Myocyte (in vitro differentiated cells): ENCODE results near the gene TRMU. TPM values are rescaled to one million over a fixed set of nuclear protein-coding genes. Genes with fewer than 3 reads are reported as not detected.
"Not testable (repeated sequence)": the region's sequence is repeated elsewhere in the genome, so short reads cannot be mapped to it uniquely, and the experiment has no call there.

Experiments used
- DNase-seq: peaks from one replicate; pipeline ENCODE4 v3.0.0-alpha.2; 2012; ENCODE audit warnings: low read depth
- total RNA-seq: library from RNA; depleted of rRNA; stranded (reverse); fragments of >200 nt; gene quantifications from 2 replicates; pipeline ENCODE4 v1.2.3, GENCODE V29; 2014

TRMU gene
- total RNA-seq, 1 donor from 2014 or later: 40.2 TPM

DNA sequence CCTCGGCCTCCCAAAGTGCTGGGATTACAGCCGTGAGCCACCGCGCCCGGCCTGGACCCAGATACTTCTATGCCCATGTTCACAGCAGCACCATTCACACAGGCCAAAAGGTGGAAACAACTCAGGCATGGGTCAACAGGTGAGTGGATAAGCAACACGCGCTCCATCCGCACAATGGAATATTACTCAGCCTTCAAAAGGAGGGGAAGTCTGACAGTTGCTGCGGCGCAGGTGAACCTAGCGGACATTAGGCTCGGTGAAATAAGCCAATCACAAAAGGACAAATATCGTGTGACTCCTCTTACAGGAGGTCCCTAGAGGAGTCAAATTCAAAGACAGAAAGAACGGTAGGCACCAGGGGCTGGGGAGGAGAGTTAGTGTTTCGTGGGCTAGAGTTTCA lies 47.0 kb downstream of the TRMU start:
- no peak for DNase-seq

DNA sequence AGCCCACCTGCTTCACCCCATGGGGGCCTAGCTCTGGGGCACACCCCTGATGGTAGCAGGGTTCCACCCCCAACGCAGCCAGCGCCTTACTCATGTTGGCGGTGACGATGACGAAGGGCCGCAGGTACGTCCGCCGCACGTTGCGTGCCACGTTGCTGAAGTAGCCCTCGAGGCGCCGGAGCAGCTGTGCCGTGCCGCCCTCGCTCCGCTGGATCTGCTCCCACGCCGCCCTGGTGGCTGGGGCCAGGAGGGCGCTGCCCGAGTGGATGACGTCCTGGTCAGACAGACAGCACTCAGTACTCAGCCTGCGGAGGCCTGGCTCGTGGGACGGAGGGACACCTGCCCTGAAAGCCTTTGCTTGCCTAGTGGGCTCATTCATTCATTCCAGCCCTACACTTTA lies 50.8 kb downstream of the TRMU start:
- no peak for DNase-seq

DNA sequence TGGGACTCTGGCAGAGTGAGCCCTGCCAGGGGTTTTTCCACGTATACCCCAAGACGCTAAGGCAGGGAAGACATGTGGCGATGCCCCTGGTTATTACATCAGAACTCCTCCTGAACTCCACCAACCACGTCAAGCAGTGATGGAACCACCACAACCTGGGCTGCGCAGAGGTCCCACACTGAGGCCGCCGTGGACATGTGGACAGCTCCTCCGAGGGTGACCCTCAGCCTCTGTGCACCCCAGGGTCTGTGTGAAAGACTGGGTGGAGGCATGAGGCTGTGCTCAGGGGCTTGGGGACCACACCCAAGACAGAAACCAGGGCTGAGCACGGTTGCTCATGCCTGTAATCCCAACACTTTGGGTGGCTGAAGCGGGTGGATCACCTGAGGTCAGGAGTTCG lies 52.2 kb downstream of the TRMU start:
- no peak for DNase-seq

DNA sequence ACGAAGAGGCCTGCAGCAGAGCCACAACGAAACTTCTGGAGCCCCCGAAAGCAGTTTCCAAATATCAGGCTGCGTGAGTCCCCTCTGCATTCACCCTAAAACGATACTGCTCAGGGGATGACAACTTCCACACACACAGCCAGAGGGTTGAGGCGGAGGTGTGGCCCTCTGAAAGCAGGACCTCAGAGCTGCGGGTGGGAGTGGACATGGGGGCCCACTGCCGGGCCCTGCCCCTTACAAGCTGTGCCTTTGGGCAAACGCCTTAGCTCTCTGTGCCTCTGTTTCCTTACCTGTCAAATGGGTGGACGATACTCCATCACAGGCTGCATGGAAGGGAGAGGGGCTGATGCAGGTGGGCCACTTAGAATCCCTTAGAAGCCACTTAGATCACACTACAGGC lies 53.1 kb downstream of the TRMU start:
- DNase-seq: no peak

DNA sequence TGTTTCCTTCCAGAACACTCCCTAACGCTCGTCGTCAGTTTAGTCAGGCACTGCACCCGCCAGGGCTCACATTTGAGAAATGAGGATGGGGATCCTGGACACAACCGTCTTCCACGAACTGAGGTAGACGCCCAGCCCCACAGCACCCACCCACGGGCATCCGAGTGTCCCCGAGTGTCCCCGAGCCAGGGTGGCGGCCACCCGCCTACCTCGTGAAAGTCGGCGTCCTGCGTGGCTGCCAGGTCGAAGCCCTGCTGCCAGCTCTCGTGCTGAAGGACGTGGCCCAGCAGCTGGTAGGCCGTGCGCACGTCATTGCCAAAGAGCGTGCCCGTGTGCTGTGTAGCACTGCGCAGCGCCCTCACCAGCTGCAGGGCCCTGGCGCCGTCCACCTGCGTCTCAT lies 53.6 kb downstream of the TRMU start:
- no peak for DNase-seq

DNA sequence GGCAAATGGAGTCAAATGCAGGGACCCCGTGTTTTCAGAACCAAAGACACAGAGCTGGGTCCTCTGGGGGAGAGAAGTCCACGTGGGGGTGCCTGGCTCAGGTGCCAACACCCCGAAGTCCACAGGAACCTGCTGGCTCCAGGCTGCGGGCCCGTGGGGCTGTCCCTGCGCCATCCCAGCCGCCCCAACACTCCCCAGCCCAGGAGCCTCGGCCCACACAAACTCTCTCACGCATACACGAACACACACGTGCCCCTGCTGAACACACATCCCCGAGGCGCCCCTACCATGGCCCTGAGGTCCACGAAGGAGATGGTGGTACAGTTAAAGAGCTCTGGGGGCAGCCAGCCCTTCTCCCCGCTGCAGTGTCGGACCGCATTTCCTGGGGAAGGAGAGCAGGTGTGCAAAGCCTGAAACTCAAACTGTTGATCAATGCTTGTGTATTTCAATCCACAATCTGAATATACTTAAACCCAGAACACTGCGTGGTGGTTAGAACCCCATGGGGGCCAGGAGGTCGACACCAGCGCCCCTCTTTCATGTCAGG lies 54.7 kb downstream of the TRMU start:
- DNase-seq: no peak

DNA sequence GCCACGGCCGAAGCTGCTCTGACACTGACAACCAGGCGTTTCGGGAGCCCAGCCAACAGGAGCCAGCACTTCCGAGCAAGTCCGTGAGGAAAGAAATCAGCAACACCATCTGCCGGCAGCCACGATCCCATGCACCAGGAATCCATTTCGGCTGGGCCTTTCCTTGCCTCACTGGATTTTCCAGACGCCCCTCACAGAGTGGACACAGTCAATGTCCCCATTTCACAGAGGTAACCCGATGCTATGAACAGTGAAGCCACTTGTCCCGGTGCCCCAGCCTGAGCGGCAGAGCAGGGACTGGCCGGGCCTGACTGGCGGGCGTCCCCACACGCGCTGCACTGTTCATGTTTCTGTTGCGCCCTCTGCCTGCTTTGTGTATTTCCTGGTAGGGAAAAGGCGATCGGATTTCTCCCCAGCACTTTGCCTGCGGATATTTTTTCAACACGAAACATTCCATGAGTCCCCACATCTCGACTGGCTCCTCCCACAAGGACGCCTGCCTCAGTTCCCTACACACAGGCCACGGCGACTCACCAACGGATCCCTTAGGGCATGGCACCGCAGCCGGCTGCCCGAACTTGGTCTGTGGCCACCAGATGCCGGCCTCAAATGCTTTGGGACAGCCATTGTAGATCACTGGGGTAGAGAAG lies 55.3 kb downstream of the TRMU start:
- DNase-seq: peak; percentile 89

DNA sequence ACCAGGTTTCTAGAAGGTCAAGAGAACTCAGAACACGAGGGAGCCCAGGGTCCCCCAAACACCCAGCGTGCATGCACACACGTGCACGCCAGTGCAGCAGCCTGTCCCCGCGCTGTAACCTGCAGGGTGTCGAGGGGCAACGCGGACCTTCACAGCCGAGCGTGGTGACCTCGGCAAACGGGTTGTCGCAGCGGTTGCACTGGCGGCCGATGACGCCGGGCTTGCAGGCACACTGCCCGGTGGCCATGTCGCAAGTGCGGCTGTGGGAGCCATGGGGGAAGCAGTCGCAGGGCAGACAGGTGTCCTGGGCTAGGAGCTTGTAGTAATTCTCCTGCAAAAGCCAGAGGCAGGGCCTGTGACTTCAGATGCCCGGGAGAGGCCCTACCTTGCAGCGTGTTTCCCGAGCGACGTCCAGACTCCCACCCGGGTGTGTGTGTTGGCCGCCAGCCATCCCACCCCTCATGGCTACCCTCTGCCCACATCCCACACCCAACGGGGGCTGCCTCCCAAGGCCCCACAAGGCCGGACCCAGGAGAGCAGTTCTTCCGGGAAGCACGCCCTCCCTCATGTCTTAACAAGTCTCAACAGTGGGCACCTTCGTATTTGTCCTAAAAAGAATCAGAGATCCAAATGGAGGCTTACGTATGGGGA lies 56.1 kb downstream of the TRMU start:
- no peak for DNase-seq

DNA sequence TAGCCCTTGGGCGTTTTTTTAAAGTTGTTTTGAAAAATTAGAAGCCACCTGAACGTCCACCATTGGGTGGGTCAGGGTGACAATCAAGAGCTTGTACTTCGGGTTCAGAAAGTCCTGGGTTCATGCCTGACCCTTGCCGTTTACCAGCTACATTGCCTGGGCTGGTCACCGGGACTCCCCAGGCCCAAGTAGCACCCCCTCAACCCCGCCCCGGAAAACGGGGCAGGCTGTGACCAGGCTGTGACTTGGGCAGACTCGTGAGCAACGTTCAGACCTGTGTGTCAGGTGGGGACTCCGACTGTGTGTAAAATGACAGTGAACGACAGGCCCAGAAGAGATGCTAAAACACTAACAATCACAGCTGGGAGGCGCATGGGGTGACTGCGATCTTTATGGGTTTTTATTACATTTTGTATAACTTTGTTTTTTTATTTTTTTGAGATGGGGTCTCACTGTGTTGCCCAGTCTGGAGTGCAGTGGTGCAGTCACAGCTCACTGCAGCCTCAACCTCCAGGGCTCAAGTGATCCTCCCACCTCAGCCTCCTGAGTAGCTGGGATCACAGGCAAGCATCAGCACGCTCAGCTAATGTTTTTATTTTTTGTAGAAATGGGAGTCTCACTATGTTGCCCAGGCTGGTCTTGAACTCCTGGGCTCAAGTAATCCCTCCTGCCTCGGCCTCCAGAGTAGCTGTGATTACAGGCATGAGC lies 56.8 kb downstream of the TRMU start:
- DNase-seq: no peak

DNA sequence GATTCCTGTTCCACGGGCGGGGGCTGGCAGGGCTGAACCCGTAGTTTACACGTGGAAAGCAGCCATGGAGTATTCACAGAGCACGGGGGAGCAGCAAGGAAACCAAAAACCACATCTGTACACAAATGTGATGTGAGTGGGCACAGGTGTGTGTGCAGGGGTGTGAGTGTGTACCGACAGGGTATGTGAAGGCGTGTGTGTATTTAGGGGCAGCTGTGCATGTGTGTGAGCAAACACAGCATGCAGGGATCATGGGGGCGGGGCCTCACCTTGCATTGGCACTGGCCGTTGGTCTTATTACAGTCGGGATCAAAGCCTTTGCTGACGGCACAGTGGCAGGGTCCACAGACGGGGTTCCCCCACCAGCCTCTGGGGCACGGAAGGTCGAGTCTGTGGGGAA lies 58.4 kb downstream of the TRMU start:
- DNase-seq: no peak

DNA sequence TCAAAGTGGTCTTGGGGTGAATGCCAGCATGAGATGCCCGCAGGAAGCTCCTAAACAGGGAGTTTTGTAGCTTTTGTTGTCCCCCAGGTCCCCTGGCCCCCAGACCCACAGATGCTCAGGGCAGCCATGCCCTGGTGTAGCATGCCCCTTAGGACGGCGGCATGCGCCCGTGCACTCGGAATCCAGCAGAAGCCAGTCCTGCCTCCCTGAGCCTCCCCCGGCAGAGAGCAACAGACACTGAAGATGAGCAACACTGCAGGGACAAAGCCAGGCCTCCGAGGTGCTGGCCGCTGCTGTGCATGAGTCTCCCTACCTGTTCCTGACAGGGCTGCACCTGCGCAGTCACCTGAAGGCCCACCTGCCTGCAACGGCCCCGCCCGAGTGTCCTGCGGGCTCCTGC lies 59.1 kb downstream of the TRMU start:
- no peak for DNase-seq

DNA sequence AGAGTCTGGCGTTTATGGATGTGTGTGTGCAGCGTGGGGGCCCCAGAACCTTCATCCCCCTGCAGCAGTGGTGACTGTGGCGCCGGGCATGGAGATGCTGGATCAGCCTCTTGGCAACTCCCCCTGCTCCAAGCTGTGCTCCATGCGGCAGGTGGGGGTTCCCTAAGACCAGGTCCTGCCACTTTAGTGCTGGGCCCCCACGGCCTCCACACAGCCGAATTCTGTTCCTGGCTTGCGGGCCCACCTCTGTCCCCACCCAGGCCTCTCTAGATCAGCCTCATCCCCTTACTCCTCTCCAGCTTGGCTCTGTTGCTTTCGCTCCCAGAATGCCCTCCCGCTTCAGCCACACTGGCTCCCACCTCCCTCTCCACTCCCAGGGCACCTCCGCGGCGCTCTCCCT lies 59.6 kb downstream of the TRMU start:
- DNase-seq: no peak

DNA sequence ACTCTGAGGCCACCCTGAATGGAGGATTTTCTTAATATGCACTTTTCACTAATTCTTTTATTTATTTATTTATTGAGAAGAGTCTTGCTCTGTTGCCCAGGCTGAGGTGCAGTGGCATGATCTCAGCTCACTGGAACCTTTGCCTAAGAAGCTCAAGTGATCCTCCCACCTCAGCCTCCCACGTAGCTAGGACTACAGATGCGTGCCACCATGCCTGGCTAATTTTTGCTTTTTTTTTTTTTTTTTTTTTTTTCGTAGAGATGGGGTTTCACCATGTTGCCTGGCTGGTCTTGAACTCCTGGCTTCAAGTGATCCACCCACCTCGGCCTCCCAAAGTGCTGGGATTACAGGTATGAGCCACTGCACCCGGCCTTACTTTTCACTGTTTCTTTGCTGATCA lies 61.5 kb downstream of the TRMU start:
- not testable (repeated sequence) for DNase-seq

DNA sequence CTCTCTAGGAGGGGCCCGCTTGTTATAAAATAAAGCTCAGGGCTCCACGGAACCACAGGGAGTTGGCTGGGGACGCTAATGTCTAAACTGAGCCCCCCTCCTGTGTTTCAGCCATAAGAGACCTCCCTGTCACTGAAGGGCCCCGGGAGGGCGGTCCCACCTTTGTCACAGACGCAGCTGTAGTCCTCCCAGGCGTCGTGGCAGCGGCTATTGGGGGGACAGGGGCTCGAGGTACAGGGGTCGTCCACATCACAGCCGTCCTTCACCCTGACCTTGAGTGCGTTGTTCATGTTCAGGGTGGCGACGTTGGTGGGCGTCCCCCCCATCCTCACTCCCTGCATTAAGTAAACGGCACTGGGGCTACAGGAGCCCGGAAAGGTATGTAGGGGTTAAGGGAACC lies 62.0 kb downstream of the TRMU start:
- no peak for DNase-seq

DNA sequence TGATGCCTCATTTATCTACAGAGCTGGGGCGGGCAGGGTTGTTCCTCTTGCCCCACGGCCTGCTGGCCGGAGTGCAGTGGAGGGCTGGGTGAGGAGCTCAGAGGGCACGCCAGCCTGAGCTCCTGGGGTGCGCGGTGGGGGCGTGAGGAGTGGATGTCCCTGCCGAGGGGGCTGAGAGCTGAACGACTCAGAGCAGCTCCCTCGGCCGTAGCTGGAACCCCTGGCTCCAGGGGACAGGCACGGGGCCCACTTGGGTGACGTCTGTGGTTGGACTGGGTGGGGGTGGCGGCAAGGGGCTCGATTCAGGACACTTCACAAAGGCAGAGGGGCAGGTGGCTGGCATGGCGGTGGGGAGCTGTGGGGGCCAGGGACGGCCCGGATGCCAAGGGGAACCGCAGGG lies 62.4 kb downstream of the TRMU start:
- no peak for DNase-seq

DNA sequence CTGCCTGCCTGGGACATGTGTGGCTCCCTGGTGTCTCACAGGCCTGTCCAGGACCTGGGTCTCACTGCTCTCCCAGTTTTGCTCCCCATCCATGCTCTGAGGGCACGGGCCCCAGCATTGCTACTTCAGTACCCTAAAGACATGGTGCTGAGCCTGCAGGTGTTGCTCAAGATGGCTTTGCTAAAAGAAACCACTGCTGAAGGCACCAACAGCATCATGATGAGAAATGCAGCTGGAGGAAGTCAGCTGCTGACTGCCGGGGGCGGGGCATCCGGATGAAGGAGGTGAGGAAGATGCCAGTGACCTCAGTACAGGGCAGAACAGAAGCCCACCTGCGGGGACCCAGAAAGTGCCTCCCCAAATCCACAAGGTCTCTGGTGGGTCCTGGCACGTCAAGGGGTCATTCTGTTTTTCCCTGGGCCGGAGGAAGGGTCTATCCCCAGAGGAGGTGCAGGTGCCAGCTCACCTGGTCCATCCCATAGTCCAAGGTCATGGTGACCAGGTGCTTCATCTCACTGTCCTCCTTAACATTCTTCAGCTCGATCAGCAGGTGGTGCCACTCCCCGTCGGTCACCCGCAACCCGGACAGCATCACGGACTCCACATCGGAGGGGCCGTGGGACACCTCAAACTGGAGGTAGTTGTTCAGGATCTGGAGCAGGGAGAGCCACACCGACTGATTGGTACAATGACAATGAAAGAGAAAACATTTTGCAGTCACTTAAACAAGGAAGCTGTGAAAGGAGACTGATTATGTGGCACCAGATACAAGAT lies 63.9 kb downstream of the TRMU start:
- DNase-seq: no peak

DNA sequence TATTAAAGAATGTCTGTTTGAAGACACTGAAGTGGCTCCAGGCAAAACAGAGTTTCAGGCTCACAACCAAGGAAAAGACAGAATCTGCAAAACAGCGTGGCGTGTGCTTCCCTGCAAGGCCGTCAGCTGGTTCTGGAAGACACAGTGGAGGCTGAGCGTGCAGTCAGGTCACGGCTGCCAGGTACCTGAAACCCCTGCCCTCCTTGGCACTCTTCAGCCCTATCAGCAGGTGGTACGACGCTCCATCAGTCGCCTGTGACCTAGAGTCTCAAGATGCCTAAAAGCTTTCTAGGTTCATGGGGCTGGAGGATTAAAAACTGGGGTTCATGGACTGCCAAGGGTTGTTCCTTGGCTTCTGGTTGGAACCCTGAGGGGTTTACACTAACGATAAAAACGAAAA lies 65.9 kb downstream of the TRMU start:
- DNase-seq: no peak

DNA sequence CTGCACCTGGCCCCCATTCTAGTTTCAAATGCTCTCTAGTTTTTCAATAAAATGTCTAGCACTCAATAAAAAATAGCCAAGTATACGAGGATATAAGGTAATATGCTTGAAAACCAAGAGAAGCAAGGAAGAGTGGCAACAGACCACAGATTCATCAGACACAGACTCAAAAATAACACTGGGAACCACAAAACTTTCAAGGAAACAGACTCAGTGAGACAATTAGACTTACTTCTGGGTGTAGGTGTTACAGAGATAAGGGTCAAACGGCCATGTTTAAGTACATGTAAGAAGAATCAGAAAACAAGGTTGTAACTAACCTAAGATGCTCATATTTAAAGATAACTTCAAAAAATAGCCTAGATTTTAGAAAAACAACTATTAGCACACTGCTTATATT lies 67.0 kb downstream of the TRMU start:
- no peak for DNase-seq

DNA sequence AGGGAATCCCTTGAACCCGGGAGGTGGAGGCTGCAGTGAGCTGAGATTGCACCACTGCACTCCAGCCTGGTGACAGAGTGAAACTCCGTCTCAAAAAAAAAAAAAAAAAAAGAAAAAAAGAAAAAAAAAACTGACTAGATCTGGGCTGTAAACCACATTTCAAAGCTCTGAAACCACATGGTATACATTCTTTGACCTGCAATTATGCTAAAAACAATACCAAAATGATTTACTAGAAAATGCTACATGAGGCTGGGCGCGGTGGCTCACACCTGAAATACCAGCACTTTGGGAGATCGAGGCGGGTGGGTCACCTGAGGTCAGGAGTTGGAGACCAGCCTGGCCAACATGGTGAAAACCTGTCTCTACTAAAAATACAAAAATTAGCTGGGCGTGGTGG lies 68.4 kb downstream of the TRMU start:
- DNase-seq: not testable (repeated sequence)

DNA sequence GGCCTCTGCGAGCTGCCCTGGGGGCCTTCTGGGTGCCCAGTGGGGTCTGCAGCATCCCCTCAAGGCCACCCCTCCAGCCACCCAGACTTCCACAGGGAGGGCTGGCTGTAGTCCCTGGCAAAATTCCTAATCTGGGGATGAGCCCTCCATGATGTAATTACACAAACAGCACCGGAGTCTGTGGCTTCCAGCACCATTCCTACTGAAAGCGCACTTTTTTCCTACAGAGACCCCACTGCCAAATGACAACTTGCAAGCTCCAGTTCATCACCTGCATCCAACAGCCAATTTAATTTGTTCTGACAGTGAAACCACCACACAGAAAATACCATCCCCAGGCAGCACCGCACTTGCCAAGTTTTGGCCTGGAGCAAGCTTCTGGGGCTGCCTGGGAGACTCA lies 70.4 kb downstream of the TRMU start:
- DNase-seq: no peak

DNA sequence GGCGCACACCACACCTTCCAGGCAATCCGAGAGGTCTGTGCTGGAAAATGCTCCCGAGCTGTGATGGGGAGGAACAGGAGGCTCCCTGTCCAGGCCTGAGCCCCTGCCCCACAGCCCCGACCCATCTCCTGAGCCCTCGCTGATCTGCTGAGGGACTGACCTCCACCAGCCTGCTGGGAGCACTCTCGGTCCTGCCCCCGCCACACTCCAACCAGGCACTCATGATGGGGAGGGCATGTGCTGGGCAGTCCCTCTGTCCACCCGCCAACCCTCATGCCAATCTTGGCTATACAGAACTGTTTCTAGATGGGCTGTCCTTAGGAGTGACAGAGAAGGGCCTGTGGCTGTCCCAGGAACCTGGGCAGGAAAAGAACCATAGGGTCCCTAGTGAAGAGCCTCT lies 70.8 kb downstream of the TRMU start:
- no peak for DNase-seq

DNA sequence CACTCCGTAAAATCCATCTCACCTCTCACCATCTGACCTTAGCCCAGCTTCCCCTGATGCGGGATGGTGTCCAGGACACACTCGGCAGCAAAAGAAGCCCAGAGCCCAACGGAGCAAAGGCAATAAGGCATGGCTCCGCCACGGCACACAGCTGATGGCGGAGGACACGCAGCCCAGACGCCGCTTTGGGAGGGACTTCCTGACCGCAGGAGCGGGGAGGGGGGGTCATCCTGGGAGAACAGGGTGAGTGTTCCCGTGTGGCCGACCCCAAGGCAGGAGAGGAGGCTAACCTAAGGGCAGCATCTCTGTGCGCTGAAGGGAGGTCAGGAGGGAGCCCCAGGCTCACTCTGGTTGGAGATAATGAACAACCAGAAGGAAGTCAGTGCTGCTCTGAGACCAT lies 71.3 kb downstream of the TRMU start:
- DNase-seq: no peak
